T-helper 2 cell treated with Interferon-gamma antibody and Interleukin-4, amounts not matched to agents 5 μg/mL and 100 μg/mL, for 36 hours (primary cell): ENCODE measurements around the gene TBC1D4.
"Not testable (repeated sequence)": the region's sequence is repeated elsewhere in the genome, so short reads cannot be mapped to it uniquely, and the experiment has no call there.

Experiments
- DNase-seq: peaks from one replicate; pipeline ENCODE4 v3.0.0; 2021; ENCODE audit warnings: low spot score
- H3K27ac Mint-ChIP-seq: one replicate; pipeline ENCODE4 v1.8.0; 2021; ENCODE audit warnings: mild to moderate bottlenecking, mixed read lengths
- H3K27me3 Mint-ChIP-seq: one replicate; pipeline ENCODE4 v1.8.0; 2021; ENCODE audit warnings: low read depth, mixed read lengths
- H3K36me3 Mint-ChIP-seq: one replicate; pipeline ENCODE4 v1.8.0; 2021; ENCODE audit warnings: low read depth, mixed read lengths
- H3K4me1 Mint-ChIP-seq: one replicate; pipeline ENCODE4 v1.8.0; 2021; ENCODE audit warnings: low read depth, mixed read lengths
- H3K4me3 Mint-ChIP-seq: one replicate; pipeline ENCODE4 v1.8.0; 2022; ENCODE audit warnings: mild to moderate bottlenecking, moderate library complexity, mixed read lengths
- H3K9me3 Mint-ChIP-seq: one replicate; pipeline ENCODE4 v1.8.0; 2021; ENCODE audit warnings: mixed read lengths

The TBC1D4 gene

DNA sequence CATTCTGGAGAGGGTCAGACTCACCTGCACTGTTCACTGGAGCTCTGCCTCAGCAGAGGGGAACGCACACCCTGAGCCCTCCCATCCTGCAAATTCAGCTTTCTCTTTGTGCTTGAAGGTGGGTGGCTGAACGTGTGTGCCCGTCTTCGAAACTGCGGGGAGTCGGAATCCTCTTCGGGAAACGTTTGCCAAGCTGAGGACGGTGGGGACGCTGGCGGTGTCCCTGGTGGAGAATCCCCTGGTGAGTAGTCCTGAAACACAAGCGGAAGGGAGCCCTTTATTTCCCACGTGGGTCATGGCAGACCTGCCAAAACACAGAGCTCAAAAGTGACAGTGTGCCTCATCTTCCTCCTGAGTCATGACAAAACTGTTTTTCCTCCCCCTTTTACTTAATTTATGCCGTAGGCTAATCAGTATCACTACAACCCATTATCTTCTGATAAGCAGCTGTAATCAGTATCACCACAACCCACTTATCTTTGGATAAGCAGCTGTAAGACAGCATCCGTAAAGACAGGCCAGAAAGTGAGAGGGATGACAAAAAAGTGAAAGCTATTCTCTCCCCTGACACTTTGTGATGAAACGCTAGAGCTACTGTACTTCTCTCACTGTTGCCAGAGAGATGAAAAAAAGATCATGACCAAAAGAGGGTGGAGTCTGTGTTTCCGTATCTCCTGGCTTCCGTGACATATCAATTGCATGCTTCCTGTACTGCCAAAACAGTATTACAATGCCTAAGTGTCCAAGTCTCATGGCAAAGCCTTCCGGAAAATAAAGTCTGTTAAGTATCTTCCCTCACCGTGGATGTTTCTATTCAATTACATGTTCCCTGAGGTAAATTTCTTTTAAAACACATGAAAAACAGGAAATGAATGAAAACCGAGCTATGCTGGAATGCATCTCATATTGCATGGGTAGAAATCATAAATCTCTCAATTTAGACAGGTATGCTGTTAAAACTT, 155.5 kb downstream of the TBC1D4 start:
- Mint-ChIP-seq H3K4me1 (peaks cover 51% of the 10 kb centered on the region), H3K36me3 (peaks cover 11% of the 10 kb centered on the region), H3K27ac (peak overlapping the region; percentile 99), H3K4me3 (peak overlapping the region; percentile 91), H3K9me3 (no peaks in the 10 kb centered on the region), H3K27me3 (no peaks in the 10 kb centered on the region)
- peak; percentile 74 for DNase-seq

DNA sequence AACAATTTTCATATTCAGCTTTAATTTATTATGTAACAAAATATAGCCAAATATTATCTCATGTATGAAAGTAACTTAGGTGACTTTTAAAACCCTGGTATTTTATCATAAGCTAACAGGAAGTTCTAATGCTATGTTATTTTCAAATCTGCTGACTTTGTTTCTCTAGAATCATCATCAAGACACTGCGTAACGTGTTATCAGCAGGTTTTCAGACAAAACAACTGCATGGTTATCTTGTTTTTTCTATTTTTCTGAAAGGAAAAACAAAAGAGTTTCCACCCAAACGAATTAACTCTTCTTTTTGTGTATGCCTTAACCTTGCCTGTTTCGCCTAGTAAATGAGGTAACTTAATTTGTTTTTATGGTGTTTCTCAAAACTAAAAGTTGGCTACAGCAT, 156.3 kb downstream of the TBC1D4 start:
- no peak for DNase-seq

DNA sequence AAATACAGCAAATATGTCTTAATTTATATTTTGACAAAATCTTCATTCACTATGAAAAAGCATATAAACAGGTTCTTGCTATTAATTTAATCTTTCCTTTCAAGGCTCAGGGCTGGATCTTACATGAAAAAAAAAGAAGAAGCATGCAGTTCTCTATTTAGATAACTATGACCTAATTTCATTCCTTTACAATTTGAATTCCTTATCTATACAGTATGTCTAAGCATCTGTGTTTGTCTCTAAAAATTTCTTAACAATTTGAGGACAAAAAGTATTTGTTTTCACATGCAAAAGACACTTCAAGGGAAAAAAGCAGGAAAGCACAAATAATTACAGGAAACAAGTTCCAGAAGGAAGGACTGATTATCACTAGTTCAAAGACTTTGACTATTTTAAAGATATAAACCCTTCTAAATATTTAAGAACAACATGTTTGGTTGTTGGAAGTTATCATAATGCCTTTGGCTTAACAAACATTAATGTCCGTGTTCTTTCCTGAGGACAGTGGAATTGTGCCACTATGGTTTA, 157.5 kb downstream of the TBC1D4 start:
- Mint-ChIP-seq H3K4me1 (peaks cover 57% of the 10 kb centered on the region), H3K9me3 (no peaks in the 10 kb centered on the region), H3K4me3 (peak overlapping the region; percentile 91), H3K36me3 (peaks cover 15% of the 10 kb centered on the region), H3K27ac (peak overlapping the region; percentile 99), H3K27me3 (no peaks in the 10 kb centered on the region)
- no peak for DNase-seq

More for the DNA sequence above, 156.3 kb downstream of the TBC1D4 start:
- no peaks in the 10 kb centered on the region for H3K9me3 Mint-ChIP-seq
- peak overlapping the region; percentile 91 for H3K4me3 Mint-ChIP-seq
- no peaks in the 10 kb centered on the region for H3K27me3 Mint-ChIP-seq
- H3K36me3 Mint-ChIP-seq, result peaks cover 15% of the 10 kb centered on the region
- H3K4me1 Mint-ChIP-seq, result peaks cover 55% of the 10 kb centered on the region
- H3K27ac Mint-ChIP-seq, result peak overlapping the region; percentile 99

DNA sequence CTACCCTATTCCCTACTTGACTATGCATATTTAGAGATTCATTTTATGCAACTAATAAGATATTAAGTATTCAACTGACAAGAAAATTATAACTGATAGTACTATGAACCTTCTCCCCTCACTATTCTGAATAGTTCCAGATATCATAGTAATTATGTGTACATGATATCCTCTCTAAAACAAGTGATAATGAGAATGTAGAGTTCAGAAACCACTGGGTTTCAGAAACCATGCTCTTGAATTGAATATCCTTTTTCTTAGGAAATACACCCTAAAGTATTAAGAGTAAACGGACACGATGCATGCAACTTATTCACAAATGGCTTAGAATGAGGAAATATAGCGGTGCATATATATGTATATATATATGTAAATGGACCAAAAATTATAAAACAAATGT, 160.9 kb downstream of the TBC1D4 start:
- H3K27ac Mint-ChIP-seq, result peak overlapping the region; percentile 39
- no peaks in the 10 kb centered on the region for H3K27me3 Mint-ChIP-seq
- H3K4me3 Mint-ChIP-seq, result peak overlapping the region; percentile 77
- H3K36me3 Mint-ChIP-seq, result peaks cover 18% of the 10 kb centered on the region
- peaks cover 67% of the 10 kb centered on the region for H3K4me1 Mint-ChIP-seq
- no peak for DNase-seq
- H3K9me3 Mint-ChIP-seq, result no peaks in the 10 kb centered on the region

DNA sequence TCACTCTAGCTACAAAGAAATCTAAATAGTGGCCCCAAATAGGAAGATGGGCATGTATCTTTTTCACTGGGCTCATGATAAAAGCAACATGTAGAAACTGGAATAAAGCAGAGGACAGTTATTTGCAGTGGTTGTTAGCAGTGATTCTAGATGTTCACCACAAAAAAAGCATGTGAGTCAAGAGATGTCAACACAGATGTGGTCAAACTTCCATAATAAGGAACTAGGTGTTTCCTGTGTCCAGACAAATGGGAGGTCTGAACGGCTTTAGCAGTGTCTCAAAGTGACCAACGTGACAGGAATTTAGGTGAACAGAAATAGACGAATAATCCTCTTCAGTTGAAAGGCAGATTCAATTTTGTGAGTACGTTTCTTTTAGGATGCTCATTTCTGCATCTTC, 162.7 kb downstream of the TBC1D4 start:
- Mint-ChIP-seq H3K4me3 (peak overlapping the region; percentile 83), H3K4me1 (peaks cover 64% of the 10 kb centered on the region), H3K27ac (peak overlapping the region; percentile 100)

DNA sequence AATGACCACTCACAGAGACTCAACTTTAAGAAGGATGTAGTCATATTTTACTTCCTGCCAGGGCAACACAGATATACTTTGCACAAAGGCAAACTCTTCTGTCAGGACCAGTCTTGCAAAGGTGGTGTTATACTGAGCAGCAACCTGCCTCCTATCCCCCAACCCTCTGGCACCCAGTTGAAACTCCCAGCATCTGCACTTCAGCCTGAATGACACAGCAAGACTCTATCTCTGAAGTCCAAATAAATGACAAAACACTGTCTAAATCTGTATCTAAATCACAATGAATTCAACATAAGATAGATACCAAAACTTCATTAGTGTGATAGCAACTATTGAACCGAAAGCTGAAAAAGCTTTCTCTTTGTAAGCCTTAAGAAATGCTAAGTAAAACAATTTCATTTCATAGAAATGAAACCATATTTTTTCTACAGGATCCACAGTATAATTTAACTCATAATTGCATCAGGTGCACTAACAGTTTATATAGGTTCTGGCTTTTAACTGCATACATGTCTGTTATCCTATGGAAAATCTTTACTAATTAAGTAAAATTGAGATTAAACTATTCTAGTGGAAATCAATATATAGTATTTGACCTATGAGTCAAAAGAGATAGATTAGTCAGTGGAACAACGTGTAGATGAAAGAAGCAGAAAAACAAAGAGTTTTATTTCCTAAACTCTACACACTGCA, 163.7 kb downstream of the TBC1D4 start:
- Mint-ChIP-seq H3K27me3 (no peaks in the 10 kb centered on the region), H3K27ac (peak overlapping the region; percentile 100), H3K9me3 (no peaks in the 10 kb centered on the region), H3K4me1 (peaks cover 61% of the 10 kb centered on the region), H3K36me3 (peaks cover 13% of the 10 kb centered on the region), H3K4me3 (peak overlapping the region; percentile 83)
- DNase-seq, result peak; percentile 31

More for the DNA sequence above, 162.7 kb downstream of the TBC1D4 start:
- Mint-ChIP-seq H3K27me3 (no peaks in the 10 kb centered on the region), H3K36me3 (peaks cover 14% of the 10 kb centered on the region), H3K9me3 (no peaks in the 10 kb centered on the region)
- no peak for DNase-seq

DNA sequence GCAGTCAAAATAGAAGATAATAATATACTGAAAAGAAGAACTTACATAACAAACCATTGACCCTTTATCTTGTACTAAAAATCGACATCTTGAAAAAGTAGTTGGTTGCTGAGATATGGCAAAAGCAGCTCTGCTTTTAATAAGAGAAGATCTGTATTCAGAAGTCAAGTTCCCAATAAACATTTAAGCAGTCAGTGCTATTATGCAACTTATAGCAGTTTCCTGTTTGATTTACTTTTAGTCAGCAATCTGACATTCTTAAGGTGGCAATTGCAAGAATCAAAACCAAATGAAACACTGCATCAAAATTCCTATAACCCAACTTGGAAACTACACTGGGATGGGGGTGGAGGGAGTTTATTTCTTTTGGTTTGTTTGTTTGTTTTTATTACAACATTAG, 165.5 kb downstream of the TBC1D4 start:
- Mint-ChIP-seq H3K36me3 (peaks cover 21% of the 10 kb centered on the region), H3K4me3 (peak overlapping the region; percentile 36), H3K4me1 (peaks cover 63% of the 10 kb centered on the region), H3K27ac (peak overlapping the region; percentile 55), H3K9me3 (no peaks in the 10 kb centered on the region), H3K27me3 (no peaks in the 10 kb centered on the region)
- DNase-seq, result no peak

DNA sequence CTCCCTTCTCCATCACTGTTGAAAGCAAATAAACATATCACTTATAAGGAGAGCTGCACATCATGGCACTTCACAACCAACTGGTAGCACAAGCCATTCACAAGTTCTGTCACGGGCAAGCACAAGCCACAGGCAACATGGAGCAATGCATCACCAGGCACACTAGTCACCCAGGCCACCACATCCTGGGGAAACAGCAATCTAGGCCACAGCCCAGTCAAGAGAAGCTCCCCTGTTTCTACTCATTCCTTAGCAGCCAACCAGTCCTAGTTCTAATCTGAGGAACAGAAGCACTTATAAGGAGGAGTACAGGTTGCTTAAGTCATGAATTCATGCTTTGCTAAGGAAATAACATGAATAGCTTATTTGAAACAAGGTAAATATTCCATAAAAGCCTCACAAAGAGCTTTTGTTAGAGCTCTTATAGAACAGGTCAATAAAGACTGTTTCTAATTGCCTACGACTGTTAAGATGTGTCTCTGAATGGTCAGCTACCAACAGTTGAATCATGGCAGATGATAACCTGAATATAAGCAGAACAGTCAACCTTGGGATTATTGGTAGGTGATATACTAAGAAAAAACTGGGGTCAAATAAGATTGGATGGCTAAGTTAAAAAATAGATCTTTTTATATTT, 169.0 kb downstream of the TBC1D4 start:
- Mint-ChIP-seq H3K27ac (peak overlapping the region; percentile 84), H3K4me1 (peaks cover 47% of the 10 kb centered on the region), H3K9me3 (no peaks in the 10 kb centered on the region), H3K4me3 (peak overlapping the region; percentile 51), H3K36me3 (peaks cover 29% of the 10 kb centered on the region), H3K27me3 (no peaks in the 10 kb centered on the region)
- peak; percentile 75 for DNase-seq

DNA sequence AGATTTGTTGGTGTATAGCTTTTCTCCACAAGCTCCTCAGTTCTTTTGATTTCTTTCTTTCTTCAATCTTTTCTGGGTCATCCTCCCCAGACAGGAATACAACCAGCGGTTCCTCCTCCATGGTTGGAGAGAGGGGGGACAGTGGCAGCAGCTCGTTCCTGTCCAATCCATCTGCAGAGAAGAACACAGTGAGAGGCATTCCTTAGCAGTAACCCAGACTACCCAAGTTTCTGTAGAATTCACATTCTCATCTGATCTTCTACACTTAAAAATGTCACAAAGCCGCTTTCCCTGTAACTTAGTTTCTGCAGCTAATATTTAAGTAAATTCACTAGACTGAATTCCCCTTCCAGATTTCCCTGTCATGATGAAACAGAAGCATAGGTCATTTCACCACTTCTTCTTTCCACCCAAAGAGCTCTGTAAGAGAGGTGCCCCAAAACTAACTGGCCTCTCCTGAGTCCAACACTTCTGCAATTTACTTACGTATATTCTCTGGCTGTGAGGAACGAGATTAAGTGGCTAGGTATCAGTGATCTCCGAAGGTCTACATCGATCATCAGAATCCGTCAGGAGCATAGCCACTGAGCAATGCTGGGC, 171.9 kb downstream of the TBC1D4 start:
- Mint-ChIP-seq H3K4me3 (no peak overlapping the region), H3K36me3 (peaks cover 47% of the 10 kb centered on the region), H3K9me3 (peaks cover 3% of the 10 kb centered on the region), H3K27ac (no peak overlapping the region), H3K27me3 (no peaks in the 10 kb centered on the region), H3K4me1 (peaks cover 35% of the 10 kb centered on the region)
- no peak for DNase-seq

DNA sequence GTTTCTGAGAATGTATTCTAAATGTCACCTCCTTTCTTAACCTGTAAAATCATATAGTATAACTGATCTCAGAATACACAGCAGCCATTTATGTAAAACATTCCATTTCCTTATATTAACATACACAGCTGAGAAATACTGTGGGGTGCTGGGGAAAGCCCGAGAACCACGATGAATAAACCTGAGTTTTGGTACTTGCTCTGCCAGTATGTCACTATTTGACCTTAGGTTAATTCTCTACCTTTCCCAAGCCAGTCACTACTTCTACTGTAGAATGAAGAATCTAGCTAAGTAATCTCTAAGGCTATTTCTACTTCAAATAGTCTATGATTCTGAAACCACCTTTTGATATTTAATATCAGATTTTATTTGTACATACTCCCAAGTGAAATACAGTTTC, 173.7 kb downstream of the TBC1D4 start:
- Mint-ChIP-seq H3K9me3 (peaks cover 9% of the 10 kb centered on the region), H3K27me3 (no peaks in the 10 kb centered on the region), H3K36me3 (peaks cover 57% of the 10 kb centered on the region), H3K4me1 (peaks cover 29% of the 10 kb centered on the region), H3K4me3 (no peak overlapping the region), H3K27ac (no peak overlapping the region)
- DNase-seq, result peak; percentile 67

DNA sequence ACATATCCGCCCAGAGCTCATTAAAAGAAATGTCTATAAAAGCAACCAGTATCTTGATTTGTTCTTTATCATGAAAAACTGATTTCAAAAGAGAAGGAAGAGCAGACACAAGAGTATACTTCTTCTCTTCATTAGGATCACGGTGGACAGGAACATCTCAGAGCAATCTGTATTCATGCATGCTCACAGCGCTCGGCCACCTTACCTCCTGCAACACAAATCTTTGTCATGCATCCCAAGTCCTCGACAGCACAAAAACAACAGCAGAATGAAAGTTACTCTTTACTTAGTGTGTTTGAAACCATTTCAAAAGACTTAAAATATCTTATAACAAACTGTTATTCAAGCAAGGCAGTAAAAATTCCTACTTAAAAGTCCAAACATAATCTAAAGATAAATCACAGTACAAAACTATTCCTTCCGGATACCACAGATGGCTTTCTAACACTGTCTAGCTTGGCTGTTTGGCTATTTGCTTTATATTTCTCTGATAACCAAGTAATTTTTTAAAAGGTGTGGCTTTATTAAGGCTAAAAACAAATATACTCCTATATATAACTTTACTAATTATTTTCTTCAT, 174.5 kb downstream of the TBC1D4 start:
- H3K9me3 Mint-ChIP-seq, result peaks cover 9% of the 10 kb centered on the region
- no peaks in the 10 kb centered on the region for H3K27me3 Mint-ChIP-seq
- H3K27ac Mint-ChIP-seq, result no peak overlapping the region
- no peak for DNase-seq
- H3K4me1 Mint-ChIP-seq, result peaks cover 21% of the 10 kb centered on the region
- no peak overlapping the region for H3K4me3 Mint-ChIP-seq
- H3K36me3 Mint-ChIP-seq, result peaks cover 50% of the 10 kb centered on the region

DNA sequence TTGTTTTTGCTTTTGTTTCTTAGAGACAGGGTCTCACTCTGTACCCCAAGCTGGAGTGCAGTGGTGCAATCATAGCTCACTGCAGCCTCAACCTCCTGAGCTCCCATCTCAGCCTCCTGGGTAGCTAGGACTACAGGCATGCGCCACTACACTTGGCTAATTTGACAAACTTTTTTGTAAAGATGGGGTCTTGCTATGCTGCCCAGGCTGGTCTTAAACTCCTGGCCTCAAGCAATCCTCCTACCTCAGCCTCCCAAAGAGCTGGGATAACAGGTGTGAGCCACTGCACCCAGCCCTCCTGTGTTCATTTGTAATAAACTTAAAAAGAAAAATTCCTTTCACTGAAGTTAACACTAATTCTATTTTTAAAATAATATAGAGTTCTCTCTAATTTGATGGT, 175.0 kb downstream of the TBC1D4 start:
- Mint-ChIP-seq H3K4me1 (peaks cover 17% of the 10 kb centered on the region), H3K36me3 (peaks cover 50% of the 10 kb centered on the region)
- H3K27ac Mint-ChIP-seq, H3K9me3 Mint-ChIP-seq, DNase-seq, H3K4me3 Mint-ChIP-seq, H3K27me3 Mint-ChIP-seq: not testable (repeated sequence)

DNA sequence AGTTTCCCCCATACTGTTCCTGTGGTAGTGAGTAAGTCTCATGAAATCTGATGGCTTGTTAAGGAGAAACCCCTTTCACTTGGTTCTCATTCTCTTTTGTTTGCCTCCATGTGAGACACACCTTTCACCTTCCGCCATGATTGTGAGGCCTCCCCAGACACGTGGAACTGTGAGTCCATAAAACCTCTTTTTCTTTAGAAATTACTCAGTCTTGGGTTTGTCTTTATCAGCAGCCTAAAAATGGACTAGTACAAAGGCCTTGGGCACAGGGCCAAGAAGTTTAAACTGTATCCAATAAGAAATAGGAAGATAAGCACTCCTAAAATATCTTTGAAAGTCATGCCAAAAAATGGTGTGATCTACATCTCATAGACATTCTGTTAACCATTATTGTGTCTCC, 176.9 kb downstream of the TBC1D4 start:
- Mint-ChIP-seq H3K27me3 (no peaks in the 10 kb centered on the region), H3K27ac (no peak overlapping the region), H3K36me3 (peaks cover 40% of the 10 kb centered on the region), H3K4me3 (no peak overlapping the region), H3K4me1 (peaks cover 19% of the 10 kb centered on the region), H3K9me3 (peaks cover 9% of the 10 kb centered on the region)
- DNase-seq, result no peak
